IPS-20b (cell line): Measurements from ENCODE around the gene RPS6KA2.

Source experiments
- H3K27ac ChIP-seq: one replicate; pipeline ENCODE4 v1.5.1; 2013; ENCODE audit warnings: low read length
- H3K27me3 ChIP-seq: 2 replicates; pipeline ENCODE4 v1.6.1; 2013; ENCODE audit warnings: mild to moderate bottlenecking, low read length, inconsistent platforms; ENCODE audit not compliant: insufficient read depth
- H3K36me3 ChIP-seq: 2 replicates; pipeline ENCODE4 v1.6.1; 2013; ENCODE audit warnings: low read depth, mild to moderate bottlenecking, inconsistent platforms, low read length, moderate library complexity; ENCODE audit not compliant: insufficient read depth
- H3K4me1 ChIP-seq: 2 replicates; pipeline ENCODE4 v1.6.1; 2013; ENCODE audit warnings: mild to moderate bottlenecking, control low read depth, inconsistent platforms, low read length, moderate library complexity; ENCODE audit not compliant: insufficient read depth
- H3K4me3 ChIP-seq: 2 replicates; pipeline ENCODE4 v1.5.1; 2013; ENCODE audit warnings: mild to moderate bottlenecking, low read length, inconsistent platforms
- H3K9ac ChIP-seq: 2 replicates; pipeline ENCODE4 v1.6.1; 2013; ENCODE audit warnings: low read depth, mild to moderate bottlenecking, inconsistent platforms, low read length, moderate library complexity
- H3K9me3 ChIP-seq: 2 replicates; pipeline ENCODE4 v1.6.1; 2013; ENCODE audit warnings: mild to moderate bottlenecking, low read depth, low read length, inconsistent platforms; ENCODE audit not compliant: insufficient read depth

The RPS6KA2 gene

GRCh38 chr6:166466178-166467122 lies 160.6 kb downstream of the RPS6KA2 start:
- Histone ChIP-seq H3K9ac (no peak overlapping the region), H3K9me3 (no peaks in the 10 kb centered on the region), H3K27ac (no peak overlapping the region), H3K4me3 (no peak overlapping the region), H3K27me3 (no peaks in the 10 kb centered on the region), H3K36me3 (peaks cover 49% of the 10 kb centered on the region; the same call in 1 of the 2 replicates), H3K4me1 (no peaks in the 10 kb centered on the region)

DNA sequence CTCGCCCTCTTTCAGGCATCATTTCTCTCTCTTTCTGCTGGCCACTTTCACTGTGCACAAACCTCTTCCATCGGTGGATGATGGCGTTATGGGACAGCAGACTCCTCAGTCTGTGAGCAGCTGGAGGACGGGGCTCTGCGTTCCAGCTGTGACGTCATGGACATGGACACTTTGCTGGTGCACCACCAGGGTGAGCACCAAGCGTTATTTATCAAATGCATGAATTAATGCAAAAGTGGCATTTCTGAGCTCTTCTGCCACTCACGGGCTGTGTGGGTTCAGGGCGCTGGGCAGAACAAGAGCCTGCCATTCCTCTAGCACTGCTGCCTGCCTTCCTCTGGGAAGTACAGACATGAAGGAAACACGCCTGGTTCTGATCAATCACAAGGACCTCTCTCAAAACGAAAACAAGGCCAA lies 161.4 kb downstream of the RPS6KA2 start:
- no peak overlapping the region for H3K27ac ChIP-seq
- H3K27me3 ChIP-seq: no peaks in the 10 kb centered on the region
- H3K4me1 ChIP-seq: no peaks in the 10 kb centered on the region
- peaks cover 49% of the 10 kb centered on the region; the same call in 1 of the 2 replicates for H3K36me3 ChIP-seq
- no peaks in the 10 kb centered on the region for H3K9me3 ChIP-seq
- no peak overlapping the region for H3K9ac ChIP-seq
- H3K4me3 ChIP-seq: no peak overlapping the region

GRCh38 chr6:166465003-166465399 lies 162.1 kb downstream of the RPS6KA2 start:
- Histone ChIP-seq H3K27ac (no peak overlapping the region), H3K36me3 (peaks cover 49% of the 10 kb centered on the region; the same call in 1 of the 2 replicates), H3K4me3 (no peak overlapping the region), H3K27me3 (no peaks in the 10 kb centered on the region), H3K9ac (no peak overlapping the region), H3K9me3 (no peaks in the 10 kb centered on the region), H3K4me1 (no peaks in the 10 kb centered on the region)

DNA sequence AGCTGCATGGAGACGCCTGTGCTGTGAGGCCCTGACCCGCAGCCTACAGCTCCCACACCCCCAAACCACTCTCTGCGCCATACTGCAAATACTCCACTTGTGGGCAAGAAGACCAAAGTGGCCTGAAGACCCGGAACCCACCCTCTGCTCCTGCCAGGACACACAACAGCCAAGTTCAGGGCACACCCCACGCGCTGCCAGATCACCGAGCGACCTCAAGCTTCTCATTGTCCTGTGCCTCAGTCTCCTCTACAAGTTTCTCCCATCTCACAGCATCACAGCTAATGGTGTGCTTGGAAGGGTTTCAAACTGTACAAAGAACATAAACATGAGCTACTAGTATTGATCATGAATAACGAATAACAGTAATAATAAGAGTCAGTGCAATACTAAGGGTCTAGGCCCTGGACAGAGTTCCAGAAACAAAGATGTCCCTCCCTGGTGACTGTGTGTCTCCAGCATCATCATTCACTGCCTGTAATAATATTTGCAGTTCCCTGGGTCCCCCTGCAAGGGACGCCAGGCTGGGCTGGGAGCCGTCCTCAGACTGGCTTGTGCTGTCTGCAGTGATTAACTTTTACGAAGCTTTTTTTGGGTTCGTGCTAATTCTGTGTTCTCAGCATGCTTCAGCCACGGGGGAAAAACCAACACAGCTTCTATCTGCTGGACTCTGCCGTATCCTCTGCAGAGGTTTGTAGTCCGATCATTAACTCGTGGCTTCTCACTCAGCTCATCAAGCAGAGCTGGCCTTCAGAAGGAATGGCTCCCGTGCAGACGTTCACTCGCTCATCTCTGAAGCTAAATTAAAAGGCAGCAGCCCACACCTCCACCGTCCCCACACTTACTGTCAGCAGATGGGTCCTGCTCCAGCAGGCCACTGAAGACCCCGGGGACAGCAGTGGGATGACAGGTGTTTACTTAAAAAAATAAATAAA lies 162.7 kb downstream of the RPS6KA2 start:
- no peak overlapping the region for H3K4me3 ChIP-seq
- H3K4me1 ChIP-seq: no peaks in the 10 kb centered on the region
- no peak overlapping the region for H3K27ac ChIP-seq
- H3K9ac ChIP-seq: no peak overlapping the region
- no peaks in the 10 kb centered on the region for H3K27me3 ChIP-seq
- H3K36me3 ChIP-seq: peaks cover 45% of the 10 kb centered on the region; the same call in 1 of the 2 replicates
- H3K9me3 ChIP-seq: no peaks in the 10 kb centered on the region

DNA sequence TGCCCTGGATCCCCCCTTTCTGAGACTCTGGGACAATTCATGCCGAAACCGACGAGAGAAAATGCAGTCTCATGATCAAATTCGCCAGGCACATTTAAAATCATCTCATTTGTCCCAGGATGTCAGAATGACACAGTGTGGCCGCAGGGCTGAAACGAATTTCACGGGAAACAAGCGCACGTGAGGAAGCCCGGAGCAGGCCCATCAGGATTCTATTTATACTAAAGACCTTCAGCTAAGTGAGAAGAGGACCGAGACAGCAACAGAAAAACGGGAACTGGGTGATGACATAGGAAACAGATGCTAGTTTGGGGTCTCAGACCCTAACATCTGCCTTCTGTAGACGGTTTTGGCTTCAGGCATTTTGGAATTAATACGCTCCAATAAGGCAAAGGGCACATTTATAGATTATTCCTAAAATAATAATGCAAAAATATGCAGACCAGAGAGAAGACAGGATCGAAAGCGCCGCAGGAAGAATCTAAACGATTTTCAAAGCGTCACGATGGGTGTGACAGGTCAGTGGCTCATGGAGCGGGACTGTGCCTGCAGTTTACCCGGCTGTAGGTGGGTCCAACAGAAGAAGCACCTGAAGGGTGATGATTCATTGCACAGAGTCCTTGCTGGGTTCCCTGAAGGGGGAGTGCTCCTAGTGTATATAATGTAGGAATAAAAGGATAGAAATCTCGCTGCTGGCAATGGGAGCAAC lies 163.5 kb downstream of the RPS6KA2 start:
- Histone ChIP-seq H3K9ac (no peak overlapping the region), H3K4me1 (no peaks in the 10 kb centered on the region), H3K9me3 (no peaks in the 10 kb centered on the region), H3K27me3 (no peaks in the 10 kb centered on the region), H3K27ac (no peak overlapping the region), H3K36me3 (peaks cover 43% of the 10 kb centered on the region; the same call in 1 of the 2 replicates), H3K4me3 (no peak overlapping the region)

DNA sequence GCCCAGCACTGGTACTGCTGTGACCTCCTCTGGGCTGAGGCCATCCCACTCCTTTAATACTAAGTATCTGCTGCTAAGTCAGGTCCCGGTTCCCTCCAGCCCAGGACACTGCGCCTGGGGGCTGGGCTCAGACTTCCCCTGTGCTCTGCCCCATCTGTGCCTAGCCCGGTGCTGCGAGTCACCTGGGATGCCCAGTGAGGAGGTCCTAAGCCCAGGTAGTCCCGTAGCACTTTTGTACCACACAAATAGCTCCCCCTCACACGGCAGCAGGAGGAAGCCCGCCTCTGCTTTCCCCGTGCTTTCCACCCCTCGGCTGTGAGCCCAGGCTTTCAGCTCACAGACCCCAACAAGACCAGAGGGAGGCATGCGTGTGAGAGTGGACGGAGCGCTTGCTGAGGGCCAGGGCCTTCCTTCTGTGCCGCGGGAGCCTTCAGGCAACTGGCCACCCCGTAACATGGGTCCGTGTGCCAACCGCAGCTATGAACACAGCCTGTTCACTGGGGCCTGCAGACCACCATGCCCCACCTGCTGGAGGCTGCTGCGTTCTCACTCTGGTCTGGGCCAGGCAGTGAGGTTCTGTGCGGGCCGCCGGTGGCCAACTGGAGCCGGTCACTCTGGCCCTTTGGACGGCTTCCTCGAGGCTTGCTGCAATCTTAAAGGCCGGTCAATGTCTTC lies 164.5 kb downstream of the RPS6KA2 start:
- no peak overlapping the region for H3K27ac ChIP-seq
- H3K9me3 ChIP-seq: no peaks in the 10 kb centered on the region
- H3K27me3 ChIP-seq: no peaks in the 10 kb centered on the region
- no peak overlapping the region for H3K9ac ChIP-seq
- H3K4me3 ChIP-seq: no peak overlapping the region
- H3K4me1 ChIP-seq: no peaks in the 10 kb centered on the region
- peaks cover 44% of the 10 kb centered on the region; the same call in 1 of the 2 replicates for H3K36me3 ChIP-seq

- H3K9ac ChIP-seq: no peak overlapping the region
- peaks cover 40% of the 10 kb centered on the region; the same call in 1 of the 2 replicates for H3K36me3 ChIP-seq
- no peak overlapping the region for H3K4me3 ChIP-seq
- H3K27ac ChIP-seq: no peak overlapping the region
- H3K4me1 ChIP-seq: no peaks in the 10 kb centered on the region
- no peaks in the 10 kb centered on the region for H3K27me3 ChIP-seq
- H3K9me3 ChIP-seq: no peaks in the 10 kb centered on the region
Observed at GRCh38 chr6:166461821-166462460, 165.1 kb downstream of the RPS6KA2 start.

DNA sequence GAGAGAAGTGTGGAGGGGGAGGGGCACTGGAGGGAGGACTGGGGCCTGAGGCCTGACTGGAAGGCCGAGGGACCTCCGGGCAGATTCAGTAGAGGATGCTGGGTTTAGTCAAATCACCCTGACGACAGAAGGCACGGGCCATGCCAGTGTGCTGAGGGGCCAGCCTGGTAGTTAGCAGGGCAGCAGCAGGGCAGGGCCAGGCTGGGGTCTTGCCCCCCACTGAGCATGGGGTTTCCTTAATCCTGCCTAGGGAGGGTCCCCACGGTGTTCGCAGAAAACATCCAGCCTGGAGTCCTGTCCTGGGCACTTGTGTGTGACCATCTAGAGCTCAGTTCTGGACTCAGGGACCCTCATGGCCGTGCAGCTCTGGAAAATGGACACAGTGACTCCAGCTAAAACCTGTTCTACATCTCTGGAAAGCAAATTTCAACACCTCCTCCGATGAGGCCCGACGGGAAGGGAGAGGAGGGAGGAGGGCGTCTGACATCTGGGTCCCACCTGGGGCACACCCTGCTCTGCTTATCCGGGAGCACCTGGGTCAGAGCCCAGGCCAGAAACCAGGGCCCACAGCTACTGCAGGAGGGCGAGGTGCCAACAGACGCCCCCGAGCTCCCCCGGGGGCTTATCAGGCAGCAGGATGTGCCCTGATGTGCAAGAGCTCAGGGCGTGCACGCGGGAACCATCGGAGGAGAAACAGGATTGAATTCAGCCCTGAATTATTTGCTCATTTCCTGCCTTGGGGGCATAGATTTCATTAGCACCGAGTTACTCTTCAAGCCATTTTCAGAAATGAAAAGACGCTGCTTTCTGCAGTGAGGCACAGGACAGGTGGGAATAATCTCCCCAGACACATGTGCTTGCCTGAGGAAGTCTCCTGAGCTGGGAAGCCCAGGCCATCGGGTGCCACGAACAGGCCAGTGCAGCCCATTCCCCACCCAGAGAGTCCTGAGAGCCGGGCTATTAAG lies 166.3 kb downstream of the RPS6KA2 start:
- H3K4me1 ChIP-seq: no peaks in the 10 kb centered on the region
- peaks cover 34% of the 10 kb centered on the region; the same call in 1 of the 2 replicates for H3K36me3 ChIP-seq
- H3K4me3 ChIP-seq: no peak overlapping the region
- H3K27me3 ChIP-seq: no peaks in the 10 kb centered on the region
- no peak overlapping the region for H3K9ac ChIP-seq
- no peaks in the 10 kb centered on the region; the same call in 1 of the 2 replicates for H3K9me3 ChIP-seq
- H3K27ac ChIP-seq: no peak overlapping the region

GRCh38 chr6:166459906-166460305 lies 167.1 kb downstream of the RPS6KA2 start:
- H3K27ac ChIP-seq: no peak overlapping the region
- H3K4me1 ChIP-seq: no peaks in the 10 kb centered on the region
- no peaks in the 10 kb centered on the region for H3K27me3 ChIP-seq
- no peak overlapping the region for H3K9ac ChIP-seq
- no peaks in the 10 kb centered on the region; the same call in 1 of the 2 replicates for H3K9me3 ChIP-seq
- peaks cover 26% of the 10 kb centered on the region; the same call in 1 of the 2 replicates for H3K36me3 ChIP-seq
- H3K4me3 ChIP-seq: no peak overlapping the region
